Measurements from ENCODE around the gene MICU1. TPM values are rescaled to one million over a fixed set of nuclear protein-coding genes. Genes with fewer than 3 reads are reported as not detected.
"Not testable (repeated sequence)": the region's sequence is repeated elsewhere in the genome, so short reads cannot be mapped to it uniquely, and the experiment has no call there.

Gene MICU1
- total RNA-seq, 1 donor from 2014 or later, result 37.2 TPM

- TF ChIP-seq, protein P1, sequence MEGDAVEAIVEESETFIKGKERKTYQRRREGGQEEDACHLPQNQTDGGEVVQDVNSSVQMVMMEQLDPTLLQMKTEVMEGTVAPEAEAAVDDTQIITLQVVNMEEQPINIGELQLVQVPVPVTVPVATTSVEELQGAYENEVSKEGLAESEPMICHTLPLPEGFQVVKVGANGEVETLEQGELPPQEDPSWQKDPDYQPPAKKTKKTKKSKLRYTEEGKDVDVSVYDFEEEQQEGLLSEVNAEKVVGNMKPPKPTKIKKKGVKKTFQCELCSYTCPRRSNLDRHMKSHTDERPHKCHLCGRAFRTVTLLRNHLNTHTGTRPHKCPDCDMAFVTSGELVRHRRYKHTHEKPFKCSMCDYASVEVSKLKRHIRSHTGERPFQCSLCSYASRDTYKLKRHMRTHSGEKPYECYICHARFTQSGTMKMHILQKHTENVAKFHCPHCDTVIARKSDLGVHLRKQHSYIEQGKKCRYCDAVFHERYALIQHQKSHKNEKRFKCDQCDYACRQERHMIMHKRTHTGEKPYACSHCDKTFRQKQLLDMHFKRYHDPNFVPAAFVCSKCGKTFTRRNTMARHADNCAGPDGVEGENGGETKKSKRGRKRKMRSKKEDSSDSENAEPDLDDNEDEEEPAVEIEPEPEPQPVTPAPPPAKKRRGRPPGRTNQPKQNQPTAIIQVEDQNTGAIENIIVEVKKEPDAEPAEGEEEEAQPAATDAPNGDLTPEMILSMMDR (IDR thresholded peaks at IDR 0.05; ENCODE audit: insufficient read depth, low read length, poor library complexity, severe bottlenecking), result no peak
- DNase-seq (ENCODE audit: low read depth), result no peak
- H3K36me3 ChIP-seq (ENCODE audit: control insufficient read depth, insufficient read depth, low read length), result no peaks in the 10 kb centered on the region
Measured at GRCh38 chr10:72653383-72654096, 27.7 kb upstream of the MICU1 start.

DNA sequence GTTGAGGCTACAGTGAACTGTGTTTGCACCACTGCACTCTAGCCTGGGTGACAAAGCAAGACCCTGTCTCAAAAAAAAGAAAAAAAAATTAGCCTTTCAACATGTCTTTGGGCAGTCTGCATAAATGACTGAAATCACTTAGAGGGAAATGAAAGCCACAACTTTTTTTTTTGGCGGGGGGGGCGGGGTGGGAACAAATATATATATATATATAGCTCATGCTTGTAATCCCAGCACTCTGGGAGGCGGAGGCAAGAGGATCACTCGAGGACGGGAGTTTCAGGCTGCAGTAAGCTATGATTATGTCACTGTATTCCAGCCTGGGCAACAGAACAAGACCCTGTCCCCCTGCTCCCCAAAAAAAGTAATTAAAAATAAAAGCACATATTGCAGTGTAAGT, 23.4 kb upstream of the MICU1 start:
- TF ChIP-seq, protein P1 (IDR thresholded peaks at IDR 0.05; ENCODE audit: insufficient read depth, low read length, poor library complexity, severe bottlenecking), result no peak
- DNase-seq (ENCODE audit: low read depth), result no peak
- Histone ChIP-seq H3K4me3 (ENCODE audit: low read depth, low read length) (no peak overlapping the region), H3K27me3 (ENCODE audit: control insufficient read depth, insufficient read depth, low read length) (no peaks in the 10 kb centered on the region), H3K36me3 (ENCODE audit: control insufficient read depth, insufficient read depth, low read length) (no peaks in the 10 kb centered on the region)

More at GRCh38 chr10:72653383-72654096, 27.7 kb upstream of the MICU1 start:
- H3K4me3 ChIP-seq (ENCODE audit: low read depth, low read length), result no peak overlapping the region
- H3K27me3 ChIP-seq (ENCODE audit: control insufficient read depth, insufficient read depth, low read length), result no peaks in the 10 kb centered on the region

DNA sequence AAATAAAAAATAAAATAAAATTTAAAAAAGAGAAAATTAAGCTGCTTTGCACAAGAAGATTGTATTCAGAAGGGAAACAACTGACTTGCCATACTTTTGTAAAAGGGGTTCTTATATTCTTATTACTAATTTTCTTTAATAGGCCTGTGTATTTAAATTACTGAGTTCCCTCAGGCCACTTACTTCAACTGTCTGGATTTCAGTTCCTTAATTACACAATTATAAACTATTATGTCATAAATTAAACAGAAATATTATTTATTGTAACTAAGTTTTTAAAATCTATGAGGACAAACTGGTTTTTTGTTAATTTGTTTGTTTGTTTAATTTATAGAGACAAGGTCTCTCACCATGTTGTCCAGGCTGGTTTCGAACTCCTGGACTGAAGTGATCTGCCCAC, 22.4 kb upstream of the MICU1 start:
- H3K27me3 ChIP-seq (ENCODE audit: control insufficient read depth, insufficient read depth, low read length), result no peaks in the 10 kb centered on the region
- no peaks in the 10 kb centered on the region for H3K36me3 ChIP-seq (ENCODE audit: control insufficient read depth, insufficient read depth, low read length)
- DNase-seq (ENCODE audit: low read depth), result no peak
- TF ChIP-seq, protein P1 (IDR thresholded peaks at IDR 0.05; ENCODE audit: insufficient read depth, low read length, poor library complexity, severe bottlenecking), result no peak
- H3K4me3 ChIP-seq (ENCODE audit: low read depth, low read length), result no peak overlapping the region

- H3K4me3 ChIP-seq (ENCODE audit: low read depth, low read length); H3K27me3 ChIP-seq (ENCODE audit: control insufficient read depth, insufficient read depth, low read length); DNase-seq (ENCODE audit: low read depth); H3K36me3 ChIP-seq (ENCODE audit: control insufficient read depth, insufficient read depth, low read length): not testable (repeated sequence)
Measured at GRCh38 chr10:72646971-72647370, 21.1 kb upstream of the MICU1 start.

DNA sequence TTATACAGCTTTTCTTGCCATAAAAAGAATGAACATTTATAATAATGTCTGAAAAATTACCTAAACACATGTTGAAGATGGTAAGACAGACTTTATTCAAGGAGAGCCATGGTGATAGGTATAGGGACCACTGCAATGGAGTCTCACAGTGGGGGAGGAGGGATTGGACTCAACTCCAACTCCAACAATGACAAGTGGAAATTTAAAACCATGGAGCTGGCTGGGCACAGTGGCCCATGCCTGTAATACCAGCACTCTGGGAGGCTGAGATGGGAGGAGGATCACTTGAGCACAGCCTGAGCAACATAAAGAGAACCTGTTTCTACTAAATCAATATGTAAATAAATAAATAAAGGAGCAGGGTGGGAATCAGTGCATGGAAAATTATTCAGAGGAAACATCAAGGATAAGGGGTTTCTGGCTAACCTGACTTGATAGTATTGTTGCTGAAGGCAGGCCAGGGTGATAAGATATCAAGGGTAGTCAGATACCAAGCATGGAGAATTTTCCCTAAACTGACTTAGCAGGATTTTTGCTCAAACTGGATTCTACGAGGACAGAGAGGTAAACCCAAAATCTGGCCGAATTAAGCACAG, 19.5 kb upstream of the MICU1 start:
- TF ChIP-seq, protein P1 (IDR thresholded peaks at IDR 0.05; ENCODE audit: insufficient read depth, low read length, poor library complexity, severe bottlenecking), result no peak
- no peak overlapping the region for H3K4me3 ChIP-seq (ENCODE audit: low read depth, low read length)
- H3K27me3 ChIP-seq (ENCODE audit: control insufficient read depth, insufficient read depth, low read length), result no peaks in the 10 kb centered on the region
- no peak for DNase-seq (ENCODE audit: low read depth)
- H3K36me3 ChIP-seq (ENCODE audit: control insufficient read depth, insufficient read depth, low read length), result no peaks in the 10 kb centered on the region

DNA sequence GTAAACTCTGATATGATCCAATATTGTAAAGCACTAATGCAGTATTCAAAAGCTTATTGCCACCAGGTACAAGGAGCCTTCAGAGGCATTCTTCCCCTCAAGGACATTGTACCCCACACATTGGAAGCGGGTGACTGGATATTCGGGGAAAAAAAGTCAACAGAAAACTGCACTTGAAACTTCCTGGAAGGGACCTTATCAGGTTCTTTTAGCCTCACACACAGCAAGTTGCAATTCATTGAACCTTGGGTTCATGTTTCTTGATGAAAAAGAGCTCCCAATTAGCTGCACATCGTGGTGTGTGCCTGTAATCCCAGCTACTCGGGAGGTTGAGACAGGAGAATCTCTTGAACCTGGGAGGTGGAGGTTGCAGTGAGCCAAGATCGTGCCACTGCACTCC, 16.4 kb upstream of the MICU1 start:
- Histone ChIP-seq H3K4me3 (ENCODE audit: low read depth, low read length) (no peak overlapping the region), H3K27me3 (ENCODE audit: control insufficient read depth, insufficient read depth, low read length) (no peaks in the 10 kb centered on the region), H3K36me3 (ENCODE audit: control insufficient read depth, insufficient read depth, low read length) (no peaks in the 10 kb centered on the region)
- no peak for DNase-seq (ENCODE audit: low read depth)
- TF ChIP-seq, protein P1 (IDR thresholded peaks at IDR 0.05; ENCODE audit: insufficient read depth, low read length, poor library complexity, severe bottlenecking), result no peak
